ENCODE data around the gene SPAM1.

SPAM1 gene

GRCh38 chr7:123924941-123925340 is at the start of gene SPAM1:
SPAM1 (plus strand) TSS chr7:123925241; CDS start chr7:123953571, 28,330 bp downstream.
- TF ChIP-seq, protein P1, sequence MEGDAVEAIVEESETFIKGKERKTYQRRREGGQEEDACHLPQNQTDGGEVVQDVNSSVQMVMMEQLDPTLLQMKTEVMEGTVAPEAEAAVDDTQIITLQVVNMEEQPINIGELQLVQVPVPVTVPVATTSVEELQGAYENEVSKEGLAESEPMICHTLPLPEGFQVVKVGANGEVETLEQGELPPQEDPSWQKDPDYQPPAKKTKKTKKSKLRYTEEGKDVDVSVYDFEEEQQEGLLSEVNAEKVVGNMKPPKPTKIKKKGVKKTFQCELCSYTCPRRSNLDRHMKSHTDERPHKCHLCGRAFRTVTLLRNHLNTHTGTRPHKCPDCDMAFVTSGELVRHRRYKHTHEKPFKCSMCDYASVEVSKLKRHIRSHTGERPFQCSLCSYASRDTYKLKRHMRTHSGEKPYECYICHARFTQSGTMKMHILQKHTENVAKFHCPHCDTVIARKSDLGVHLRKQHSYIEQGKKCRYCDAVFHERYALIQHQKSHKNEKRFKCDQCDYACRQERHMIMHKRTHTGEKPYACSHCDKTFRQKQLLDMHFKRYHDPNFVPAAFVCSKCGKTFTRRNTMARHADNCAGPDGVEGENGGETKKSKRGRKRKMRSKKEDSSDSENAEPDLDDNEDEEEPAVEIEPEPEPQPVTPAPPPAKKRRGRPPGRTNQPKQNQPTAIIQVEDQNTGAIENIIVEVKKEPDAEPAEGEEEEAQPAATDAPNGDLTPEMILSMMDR (IDR thresholded peaks at IDR 0.05): no peak
- H3K27ac ChIP-seq: no peak within 1 kb of the TSS
- no peak within 1 kb of the TSS for H3K4me3 ChIP-seq
- no peaks in the 10 kb centered on the region for H3K9me3 ChIP-seq
- H3K4me1 ChIP-seq: no peaks in the 10 kb centered on the region
- H3K27me3 ChIP-seq: no peaks in the 10 kb centered on the region
- intact Hi-C loops (cut with DNase I; ENCODE audit: low total_unique reads): no loop called here
- DNase-seq: no peak
- no peaks in the 10 kb centered on the region for H3K36me3 ChIP-seq

- no peaks in the 10 kb centered on the region for H3K36me3 ChIP-seq
- no peak overlapping the region for H3K27ac ChIP-seq
- TF ChIP-seq, protein P1 (IDR thresholded peaks at IDR 0.05): no peak
- no peaks in the 10 kb centered on the region for H3K4me1 ChIP-seq
- intact Hi-C loops (cut with DNase I; ENCODE audit: low total_unique reads): loop anchor here (10.0 kb wide), 1 partner anchor 382 kb away; no protein-coding TSS in a partner anchor
- H3K27me3 ChIP-seq: peaks cover 0 to 5% of the 10 kb centered on the region in 2 donors
- H3K4me3 ChIP-seq: no peak overlapping the region
- DNase-seq: no peak
- H3K9me3 ChIP-seq: no peaks in the 10 kb centered on the region
Observed at GRCh38 chr7:123876557-123877256, 48.3 kb upstream of the SPAM1 start.

DNA sequence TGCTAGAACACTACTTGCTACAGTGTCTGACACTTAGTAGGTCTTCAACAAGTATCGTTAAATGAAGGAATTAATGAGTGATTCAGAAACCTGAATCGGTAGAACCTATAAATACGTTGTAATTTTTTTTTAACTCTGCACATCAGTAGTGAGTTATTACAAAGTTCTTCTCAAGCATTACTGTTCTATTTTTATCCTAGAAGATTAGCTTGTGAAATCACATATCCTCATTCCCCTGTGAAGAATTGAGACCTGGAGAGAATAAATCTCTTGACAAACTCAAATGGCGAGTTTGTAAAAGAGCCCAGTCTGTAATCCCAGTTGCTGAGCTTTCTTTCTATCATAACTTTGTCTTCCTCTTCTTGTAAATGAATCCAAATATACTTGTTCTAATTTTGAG is 45.4 kb upstream of the SPAM1 start:
- Histone ChIP-seq H3K4me1 (no peaks in the 10 kb centered on the region), H3K27ac (no peak overlapping the region), H3K27me3 (peaks cover 0 to 5% of the 10 kb centered on the region in 2 donors), H3K9me3 (no peaks in the 10 kb centered on the region), H3K36me3 (no peaks in the 10 kb centered on the region), H3K4me3 (no peak overlapping the region)
- DNase-seq: no peak
- TF ChIP-seq, protein P1 (IDR thresholded peaks at IDR 0.05): no peak
- intact Hi-C loops (cut with DNase I; ENCODE audit: low total_unique reads): loop anchor here (10.0 kb wide), 1 partner anchor 385 kb away; no protein-coding TSS in a partner anchor

DNA sequence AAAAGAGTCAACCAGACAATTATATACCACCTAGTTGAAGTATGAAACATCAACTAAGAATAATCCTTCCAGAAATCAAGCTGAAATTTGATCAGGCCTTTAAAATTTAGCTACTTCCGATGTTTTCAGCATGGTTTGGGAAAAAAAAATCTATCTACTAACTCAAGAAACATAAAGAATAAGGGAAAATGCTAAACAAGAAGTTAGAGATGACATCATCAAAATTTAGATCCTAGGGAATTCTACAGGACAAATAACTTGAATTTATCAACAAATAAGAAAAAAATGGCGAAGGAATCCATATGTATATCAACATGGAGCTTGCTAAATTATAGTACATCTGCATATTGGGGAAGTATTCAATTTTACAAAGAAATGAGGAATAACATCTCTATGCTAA is 43.7 kb upstream of the SPAM1 start:
- no peak overlapping the region for H3K27ac ChIP-seq
- no peaks in the 10 kb centered on the region for H3K4me1 ChIP-seq
- peaks cover 0 to 2% of the 10 kb centered on the region in 2 donors for H3K27me3 ChIP-seq
- DNase-seq: no peak
- H3K9me3 ChIP-seq: no peaks in the 10 kb centered on the region
- H3K36me3 ChIP-seq: no peaks in the 10 kb centered on the region
- TF ChIP-seq, protein P1 (IDR thresholded peaks at IDR 0.05): no peak
- intact Hi-C loops (cut with DNase I; ENCODE audit: low total_unique reads): no loop called here
- no peak overlapping the region for H3K4me3 ChIP-seq

GRCh38 chr7:123883154-123883553 is 41.9 kb upstream of the SPAM1 start:
- H3K4me1 ChIP-seq: no peaks in the 10 kb centered on the region
- H3K27ac ChIP-seq: no peak overlapping the region
- no peaks in the 10 kb centered on the region for H3K9me3 ChIP-seq
- DNase-seq: no peak
- no peak overlapping the region for H3K4me3 ChIP-seq
- TF ChIP-seq, protein P1 (IDR thresholded peaks at IDR 0.05): no peak
- no peaks in the 10 kb centered on the region for H3K27me3 ChIP-seq
- intact Hi-C loops (cut with DNase I; ENCODE audit: low total_unique reads): no loop called here
- no peaks in the 10 kb centered on the region for H3K36me3 ChIP-seq

Measured in tibial artery (tissue), 4 donors.